Measurements from ENCODE around the gene PUM1. TPM values are rescaled to one million over a fixed set of nuclear protein-coding genes. Genes with fewer than 3 reads are reported as not detected.

Gene PUM1
- total RNA-seq, 6 experiments from 2014 or later = 30.9 to 51.6 (median 42.0) TPM

- DNase-seq (no peak), ATAC-seq (no peak)
- Histone ChIP-seq H3K9me3 (no peaks in the 10 kb centered on the region), H3K36me3 (peaks cover 0 to 64% (median 22%) of the 10 kb centered on the region in 4 donors), H3K4me3 (no peak overlapping the region), H3K4me1 (no peaks in the 10 kb centered on the region), H3K27me3 (no peaks in the 10 kb centered on the region), H3K27ac (no peak overlapping the region)
- TF ChIP-seq POLR2A (IDR thresholded peaks at IDR 0.05) (no peak), CTCF (IDR thresholded peaks at IDR 0.05) (no peak)
- 67% methylated on average over 3 of the region's 3 CpGs for WGBS (ENCODE audit: insufficient coverage, low coverage, low lambda C conversion rate, missing lambda C conversion rate)
- intact Hi-C loops (cut with DNase I) = no loop called here
Observed at GRCh38 chr1:30934613-30935012, 130.9 kb downstream of the PUM1 start.

GRCh38 chr1:30933874-30934252 lies 131.7 kb downstream of the PUM1 start:
- peaks cover 0 to 5% (median 0%) of the 10 kb centered on the region in 4 donors for H3K4me1 ChIP-seq
- H3K9me3 ChIP-seq = no peaks in the 10 kb centered on the region
- TF ChIP-seq POLR2A (IDR thresholded peaks at IDR 0.05) = no peak
- TF ChIP-seq CTCF (IDR thresholded peaks at IDR 0.05) = no peak
- no peak for ATAC-seq
- H3K36me3 ChIP-seq = peaks cover 0 to 57% (median 20%) of the 10 kb centered on the region in 4 donors
- H3K27me3 ChIP-seq = no peaks in the 10 kb centered on the region
- no peak overlapping the region for H3K27ac ChIP-seq
- no peak overlapping the region for H3K4me3 ChIP-seq
- WGBS (ENCODE audit: insufficient coverage, low coverage, low lambda C conversion rate, missing lambda C conversion rate) = 85% methylated on average over 4 of the region's 4 CpGs
- no peak for DNase-seq
- intact Hi-C loops (cut with DNase I) = no loop called here

- DNase-seq = no peak
- Histone ChIP-seq H3K9me3 (no peaks in the 10 kb centered on the region), H3K4me3 (no peak overlapping the region), H3K27ac (no peak overlapping the region), H3K4me1 (peaks cover 0 to 5% (median 0%) of the 10 kb centered on the region in 4 donors), H3K36me3 (peaks cover 0 to 33% (median 12%) of the 10 kb centered on the region in 4 donors), H3K27me3 (no peaks in the 10 kb centered on the region)
- 75% methylated on average over 3 of the region's 6 CpGs for WGBS (ENCODE audit: insufficient coverage, low coverage, low lambda C conversion rate, missing lambda C conversion rate)
- intact Hi-C loops (cut with DNase I) = no loop called here
- no peak for TF ChIP-seq POLR2A (IDR thresholded peaks at IDR 0.05)
- no peak for TF ChIP-seq CTCF (IDR thresholded peaks at IDR 0.05)
- peak in 1 of 4 donors; percentile 24 for ATAC-seq
Observed at GRCh38 chr1:30930631-30931173, 134.8 kb downstream of the PUM1 start.

- ATAC-seq = peak in 2 of 4 donors; percentile 8 to 25
Observed at GRCh38 chr1:30929944-30930525, 135.5 kb downstream of the PUM1 start.

More at GRCh38 chr1:30929944-30930525, 135.5 kb downstream of the PUM1 start:
- H3K27me3 ChIP-seq = no peaks in the 10 kb centered on the region
- H3K27ac ChIP-seq = no peak overlapping the region
- H3K36me3 ChIP-seq = peaks cover 0 to 28% (median 12%) of the 10 kb centered on the region in 4 donors
- no peak overlapping the region for H3K4me3 ChIP-seq
- intact Hi-C loops (cut with DNase I) = no loop called here
- DNase-seq = no peak
- no peak for TF ChIP-seq POLR2A (IDR thresholded peaks at IDR 0.05)
- TF ChIP-seq CTCF (IDR thresholded peaks at IDR 0.05) = no peak
- 68% methylated on average over 6 of the region's 8 CpGs for WGBS (ENCODE audit: insufficient coverage, low coverage, low lambda C conversion rate, missing lambda C conversion rate)
- H3K4me1 ChIP-seq = peaks cover 0 to 5% (median 0%) of the 10 kb centered on the region in 4 donors
- H3K9me3 ChIP-seq = no peaks in the 10 kb centered on the region

Measured in right lobe of liver (tissue), 6 donors.